Uterus (tissue), 2 donors: Measurements from ENCODE around the gene SULT6B1.

Experiments
- POLR2A ChIP-seq, 2 donors: fragments of 450-650 bp; IDR thresholded peaks; one replicate each; pipeline ENCODE4 v1.6.1; 2016; ENCODE audit warnings: antibody characterized with exemption in 2 of 2, mild to moderate bottlenecking in 1 of 2, moderate library complexity in 1 of 2
- TF ChIP-seq, protein P1 (sequence below), 4 experiments: fragments of 200-600 bp in 2 of 4; fragments of 450-650 bp in 2 of 4; sonication (generic) in 2 of 4; IDR thresholded peaks; one replicate each; pipeline ENCODE4 v1.5.1; 2016 to 2019; ENCODE audit warnings: antibody characterized with exemption in 4 of 4, mild to moderate bottlenecking in 2 of 4, moderate library complexity in 1 of 4

GRCh38 chr2:37219046-37219445 lies 30.6 kb upstream of the SULT6B1 start:
- TF ChIP-seq, protein P1, sequence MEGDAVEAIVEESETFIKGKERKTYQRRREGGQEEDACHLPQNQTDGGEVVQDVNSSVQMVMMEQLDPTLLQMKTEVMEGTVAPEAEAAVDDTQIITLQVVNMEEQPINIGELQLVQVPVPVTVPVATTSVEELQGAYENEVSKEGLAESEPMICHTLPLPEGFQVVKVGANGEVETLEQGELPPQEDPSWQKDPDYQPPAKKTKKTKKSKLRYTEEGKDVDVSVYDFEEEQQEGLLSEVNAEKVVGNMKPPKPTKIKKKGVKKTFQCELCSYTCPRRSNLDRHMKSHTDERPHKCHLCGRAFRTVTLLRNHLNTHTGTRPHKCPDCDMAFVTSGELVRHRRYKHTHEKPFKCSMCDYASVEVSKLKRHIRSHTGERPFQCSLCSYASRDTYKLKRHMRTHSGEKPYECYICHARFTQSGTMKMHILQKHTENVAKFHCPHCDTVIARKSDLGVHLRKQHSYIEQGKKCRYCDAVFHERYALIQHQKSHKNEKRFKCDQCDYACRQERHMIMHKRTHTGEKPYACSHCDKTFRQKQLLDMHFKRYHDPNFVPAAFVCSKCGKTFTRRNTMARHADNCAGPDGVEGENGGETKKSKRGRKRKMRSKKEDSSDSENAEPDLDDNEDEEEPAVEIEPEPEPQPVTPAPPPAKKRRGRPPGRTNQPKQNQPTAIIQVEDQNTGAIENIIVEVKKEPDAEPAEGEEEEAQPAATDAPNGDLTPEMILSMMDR (IDR thresholded peaks at IDR 0.05), result no peak
- no peak for TF ChIP-seq POLR2A (IDR thresholded peaks at IDR 0.05)
